Mesothelial cell of epicardium (in vitro differentiated cells): ENCODE measurements around the gene FOXN1. TPM values are rescaled to one million over a fixed set of nuclear protein-coding genes. Genes with fewer than 3 reads are reported as not detected.

Experiments used
- DNase-seq, 2 experiments: peaks; one replicate each; pipeline ENCODE4 v3.0.0; 2021; ENCODE audit warnings: low spot score in 2 of 2; ENCODE audit not compliant: unreplicated experiment in 2 of 2
- H3K27ac Mint-ChIP-seq: 2 replicates; pipeline ENCODE4 v1.8.0; 2021; ENCODE audit warnings: mixed read lengths
- H3K27me3 Mint-ChIP-seq: 2 replicates; pipeline ENCODE4 v1.8.0; 2021; ENCODE audit warnings: low read depth, mixed read lengths
- H3K36me3 Mint-ChIP-seq: 2 replicates; pipeline ENCODE4 v1.8.0; 2021; ENCODE audit warnings: mixed read lengths
- H3K4me1 Mint-ChIP-seq: 2 replicates; pipeline ENCODE4 v1.8.0; 2021; ENCODE audit warnings: mixed read lengths
- H3K4me3 Mint-ChIP-seq: 2 replicates; pipeline ENCODE4 v1.8.0; 2021; ENCODE audit warnings: mild to moderate bottlenecking, moderate library complexity, mixed read lengths
- H3K9me3 Mint-ChIP-seq: 2 replicates; pipeline ENCODE4 v1.8.0; 2021; ENCODE audit warnings: mixed read lengths
- CTCF ChIP-seq: fragments of 200-600 bp; sonication (generic); IDR thresholded peaks from one replicate; pipeline ENCODE4 v1.5.0; 2021; ENCODE audit warnings: antibody characterized with exemption; ENCODE audit not compliant: unreplicated experiment
- total RNA-seq: library from RNA; stranded (reverse); gene quantifications from 3 replicates; pipeline ENCODE4 v1.2.1, GENCODE V29; 2021

The FOXN1 gene
- total RNA-seq, 1 donor from 2014 or later: 0.34 TPM

GRCh38 chr17:28506763-28507487 is 777 bp downstream of the FOXN1 start:
- Mint-ChIP-seq H3K36me3 (no peaks in the 10 kb centered on the region), H3K4me3 (no peak overlapping the region), H3K27me3 (peaks cover 20% of the 10 kb centered on the region), H3K9me3 (no peaks in the 10 kb centered on the region), H3K27ac (no peak overlapping the region), H3K4me1 (peaks cover 16% of the 10 kb centered on the region)
- no peak for TF ChIP-seq CTCF
- DNase-seq: no peak

DNA sequence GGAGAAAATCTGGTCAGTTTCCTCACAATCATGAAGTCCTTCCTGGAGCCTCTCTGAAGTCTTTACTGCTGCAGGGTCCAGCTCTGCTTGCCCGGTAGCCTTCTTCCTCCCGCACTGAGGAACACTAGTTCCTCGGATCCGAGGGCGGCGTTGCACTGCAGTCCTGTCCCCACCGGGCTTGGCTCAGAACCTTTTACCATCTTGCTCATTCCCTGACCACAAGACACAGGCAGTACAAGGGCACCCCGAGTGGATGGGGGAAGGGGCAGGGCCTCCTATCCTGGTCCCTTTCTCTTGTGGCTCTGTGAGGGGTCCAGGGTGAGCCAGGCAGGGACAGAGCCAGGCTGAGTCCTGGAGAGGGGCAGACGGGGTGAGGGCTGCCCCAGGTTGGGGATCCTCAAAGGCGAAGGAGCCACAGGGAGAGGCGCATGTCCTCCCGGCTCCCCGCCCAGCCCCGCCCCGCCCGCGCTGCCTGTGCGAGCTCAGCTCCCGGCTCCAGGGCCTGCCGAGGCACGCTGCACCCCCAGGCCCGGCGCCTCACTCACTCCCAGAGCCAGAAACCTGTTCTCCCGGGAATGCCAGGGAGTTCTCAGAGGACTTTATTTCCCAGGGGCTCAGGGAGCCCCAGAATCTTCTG is 1.5 kb downstream of the FOXN1 start:
- peaks cover 16% of the 10 kb centered on the region for H3K4me1 Mint-ChIP-seq
- H3K36me3 Mint-ChIP-seq: no peaks in the 10 kb centered on the region
- peaks cover 25% of the 10 kb centered on the region for H3K27me3 Mint-ChIP-seq

GRCh38 chr17:28508211-28508724 is 2.1 kb downstream of the FOXN1 start:
- Mint-ChIP-seq H3K4me3 (no peak overlapping the region), H3K4me1 (peaks cover 16% of the 10 kb centered on the region), H3K36me3 (no peaks in the 10 kb centered on the region), H3K27ac (no peak overlapping the region), H3K9me3 (no peaks in the 10 kb centered on the region), H3K27me3 (peaks cover 28% of the 10 kb centered on the region)
- DNase-seq: no peak
- TF ChIP-seq CTCF: no peak

More for the DNA sequence above, 1.5 kb downstream of the FOXN1 start:
- H3K4me3 Mint-ChIP-seq: no peak overlapping the region
- DNase-seq: no peak
- no peak overlapping the region for H3K27ac Mint-ChIP-seq
- no peak for TF ChIP-seq CTCF
- no peaks in the 10 kb centered on the region for H3K9me3 Mint-ChIP-seq

DNA sequence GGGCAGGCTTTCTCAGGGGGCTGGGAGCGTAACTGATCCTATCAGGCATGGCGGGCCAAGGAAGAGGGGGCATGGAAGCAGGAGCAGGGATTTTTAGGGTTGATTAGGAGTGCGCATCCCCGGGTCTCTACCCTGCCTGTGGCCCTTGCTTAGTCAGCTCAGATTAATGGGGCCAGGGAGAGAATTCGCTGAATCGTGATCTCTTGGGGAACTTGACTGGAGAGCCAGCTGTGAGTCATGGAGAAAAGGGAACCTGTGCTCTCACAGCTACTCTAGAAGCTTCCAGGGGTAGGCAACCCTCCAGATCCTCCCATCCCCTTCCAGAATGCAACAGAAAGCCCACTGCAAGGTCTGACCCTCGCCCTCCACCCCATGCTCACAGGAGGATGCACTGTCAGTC is 3.6 kb downstream of the FOXN1 start:
- H3K4me1 Mint-ChIP-seq: peaks cover 16% of the 10 kb centered on the region
- H3K4me3 Mint-ChIP-seq: no peak overlapping the region
- H3K9me3 Mint-ChIP-seq: no peaks in the 10 kb centered on the region
- no peaks in the 10 kb centered on the region for H3K36me3 Mint-ChIP-seq
- no peak for TF ChIP-seq CTCF
- DNase-seq: no peak
- H3K27ac Mint-ChIP-seq: no peak overlapping the region
- H3K27me3 Mint-ChIP-seq: peaks cover 39% of the 10 kb centered on the region

- H3K36me3 Mint-ChIP-seq: no peaks in the 10 kb centered on the region
- peaks cover 39% of the 10 kb centered on the region for H3K27me3 Mint-ChIP-seq
- TF ChIP-seq CTCF: no peak
- H3K4me1 Mint-ChIP-seq: peaks cover 10% of the 10 kb centered on the region
- DNase-seq: no peak
- no peak overlapping the region for H3K27ac Mint-ChIP-seq
- H3K9me3 Mint-ChIP-seq: no peaks in the 10 kb centered on the region
- H3K4me3 Mint-ChIP-seq: no peak overlapping the region
These were observed 5.8 kb downstream of the FOXN1 start for GRCh38 chr17:28511858-28512461.
